Kidney tubule cell (primary cell): Measurements from ENCODE around the gene TARS2.

Experiments used
- DNase-seq: peaks from one replicate; pipeline ENCODE4 v3.0.0-alpha.2; 2018; ENCODE audit warnings: low spot score

TARS2 gene, protein sequence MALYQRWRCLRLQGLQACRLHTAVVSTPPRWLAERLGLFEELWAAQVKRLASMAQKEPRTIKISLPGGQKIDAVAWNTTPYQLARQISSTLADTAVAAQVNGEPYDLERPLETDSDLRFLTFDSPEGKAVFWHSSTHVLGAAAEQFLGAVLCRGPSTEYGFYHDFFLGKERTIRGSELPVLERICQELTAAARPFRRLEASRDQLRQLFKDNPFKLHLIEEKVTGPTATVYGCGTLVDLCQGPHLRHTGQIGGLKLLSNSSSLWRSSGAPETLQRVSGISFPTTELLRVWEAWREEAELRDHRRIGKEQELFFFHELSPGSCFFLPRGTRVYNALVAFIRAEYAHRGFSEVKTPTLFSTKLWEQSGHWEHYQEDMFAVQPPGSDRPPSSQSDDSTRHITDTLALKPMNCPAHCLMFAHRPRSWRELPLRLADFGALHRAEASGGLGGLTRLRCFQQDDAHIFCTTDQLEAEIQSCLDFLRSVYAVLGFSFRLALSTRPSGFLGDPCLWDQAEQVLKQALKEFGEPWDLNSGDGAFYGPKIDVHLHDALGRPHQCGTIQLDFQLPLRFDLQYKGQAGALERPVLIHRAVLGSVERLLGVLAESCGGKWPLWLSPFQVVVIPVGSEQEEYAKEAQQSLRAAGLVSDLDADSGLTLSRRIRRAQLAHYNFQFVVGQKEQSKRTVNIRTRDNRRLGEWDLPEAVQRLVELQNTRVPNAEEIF

DNA sequence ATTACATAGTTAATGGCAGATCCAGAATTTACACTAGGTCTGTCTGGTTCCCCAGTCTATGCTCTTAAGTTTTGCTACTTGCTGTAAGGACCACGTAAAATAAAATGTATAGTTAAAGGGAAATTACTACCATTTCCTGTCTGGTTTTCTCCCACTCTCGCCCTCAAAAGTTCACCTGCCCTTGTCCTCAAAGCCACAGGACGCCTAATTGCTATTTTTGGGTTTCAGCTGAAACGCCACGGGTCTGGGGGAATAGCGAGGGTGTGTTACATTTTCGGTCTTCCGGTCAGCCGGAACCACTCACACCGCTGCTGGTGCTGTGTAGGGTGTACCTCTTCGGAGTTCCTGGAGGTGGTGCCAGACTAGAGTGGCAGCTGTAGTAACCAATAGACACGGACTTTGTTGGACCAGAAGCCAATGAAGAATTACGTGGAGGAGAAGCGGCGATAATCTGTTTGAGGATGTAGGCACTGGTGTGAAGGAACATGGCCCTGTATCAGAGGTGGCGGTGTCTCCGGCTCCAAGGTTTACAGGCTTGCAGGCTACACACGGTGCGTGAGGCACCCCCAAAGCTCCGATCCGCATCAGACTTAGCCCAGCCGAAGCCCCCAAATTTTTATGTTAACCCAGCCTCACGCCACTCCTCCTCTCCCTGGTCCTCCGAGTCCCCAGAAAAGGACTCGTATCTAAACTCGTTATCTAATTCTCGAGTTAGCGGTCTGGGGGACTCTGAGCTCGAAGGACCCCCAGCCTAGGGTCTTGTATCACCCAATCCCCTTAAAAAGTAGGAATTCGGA lies at the start of gene TARS2:
Gene TARS2 (plus strand): TSS at position 454 of the 797 bp plus-strand sequence. CDS start 32 bp downstream, at position 486.
- peak; percentile 99 for DNase-seq

DNA sequence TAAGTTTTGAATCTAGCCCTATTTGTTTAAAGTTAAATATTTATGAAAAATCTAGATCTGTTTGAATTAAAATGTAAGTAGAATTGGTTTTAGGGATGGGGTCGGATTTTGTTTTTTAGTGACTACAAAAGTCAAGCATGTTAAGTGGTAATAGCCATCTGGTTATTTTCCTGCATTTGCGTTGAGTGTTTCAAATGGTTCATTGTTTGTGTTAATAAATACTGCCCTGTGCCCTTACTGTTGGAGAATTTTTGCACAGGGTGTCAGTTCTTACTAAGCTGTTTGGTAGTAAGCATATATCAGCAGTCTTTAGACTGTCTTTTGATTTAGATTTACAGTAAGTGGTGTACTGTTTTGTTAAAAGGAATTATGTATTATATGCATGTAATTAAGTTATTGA lies 46.1 kb upstream of the TARS2 start:
- no peak for DNase-seq

DNA sequence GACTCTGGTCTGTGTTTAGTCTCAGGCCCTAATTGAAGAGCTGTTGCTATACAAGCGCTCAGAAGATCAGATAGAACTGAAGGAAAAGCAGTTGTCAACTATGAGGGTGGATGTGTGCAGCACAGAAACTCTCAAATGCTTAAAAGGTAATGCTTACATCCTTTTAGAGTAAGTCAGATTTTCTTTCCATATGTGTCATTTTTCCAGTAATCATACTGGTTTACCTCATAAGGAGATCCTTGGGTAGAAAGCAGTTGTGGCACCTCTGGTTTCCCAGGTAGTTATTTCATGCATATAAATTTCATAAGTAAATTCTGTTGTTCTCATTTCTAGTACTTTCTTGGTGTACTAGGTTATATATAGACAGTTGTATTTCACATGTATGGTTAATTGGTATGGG lies 43.0 kb upstream of the TARS2 start:
- no peak for DNase-seq

DNA sequence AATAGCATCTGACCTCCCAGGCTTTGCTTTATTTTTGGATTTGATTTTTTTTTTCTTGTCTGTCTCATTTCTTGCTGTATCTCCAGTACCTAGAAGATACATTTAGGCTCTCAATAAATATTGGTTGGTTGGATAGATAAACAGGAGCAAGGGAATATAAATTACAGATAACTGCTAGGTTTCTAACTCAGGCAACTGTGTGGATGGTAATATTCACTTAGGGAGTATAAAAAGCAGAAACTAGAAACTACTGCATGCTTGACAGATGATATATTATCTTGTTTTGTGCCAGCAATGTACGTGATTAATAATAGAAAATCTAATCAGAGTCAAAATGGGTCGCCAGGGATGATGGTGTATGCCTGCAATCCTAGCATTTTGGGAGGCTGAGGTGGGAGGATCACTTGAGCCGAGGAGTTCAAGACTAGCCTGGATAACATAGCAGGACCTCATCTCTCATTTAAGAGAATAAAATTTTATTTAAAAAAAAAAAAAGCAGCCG lies 31.0 kb upstream of the TARS2 start:
- no peak for DNase-seq

DNA sequence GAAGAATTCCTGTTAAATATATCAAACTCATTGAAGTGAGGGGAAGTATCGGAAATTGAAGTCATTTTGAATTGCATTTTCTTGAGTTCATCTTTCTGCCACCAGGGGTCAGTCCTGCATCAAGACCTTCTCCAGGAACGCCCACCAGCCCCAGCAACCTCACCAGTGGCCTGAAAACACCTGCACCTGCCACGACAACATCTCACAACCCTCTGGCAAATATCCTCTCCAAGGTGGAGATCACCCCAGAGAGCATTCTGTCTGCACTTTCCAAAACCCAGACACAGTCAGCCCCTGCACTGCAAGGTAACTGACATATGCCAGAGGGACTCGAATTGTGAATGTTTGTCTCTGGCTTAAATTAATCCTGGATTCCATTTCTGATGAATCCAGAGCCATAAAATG lies 22.8 kb upstream of the TARS2 start:
- DNase-seq = peak; percentile 66

DNA sequence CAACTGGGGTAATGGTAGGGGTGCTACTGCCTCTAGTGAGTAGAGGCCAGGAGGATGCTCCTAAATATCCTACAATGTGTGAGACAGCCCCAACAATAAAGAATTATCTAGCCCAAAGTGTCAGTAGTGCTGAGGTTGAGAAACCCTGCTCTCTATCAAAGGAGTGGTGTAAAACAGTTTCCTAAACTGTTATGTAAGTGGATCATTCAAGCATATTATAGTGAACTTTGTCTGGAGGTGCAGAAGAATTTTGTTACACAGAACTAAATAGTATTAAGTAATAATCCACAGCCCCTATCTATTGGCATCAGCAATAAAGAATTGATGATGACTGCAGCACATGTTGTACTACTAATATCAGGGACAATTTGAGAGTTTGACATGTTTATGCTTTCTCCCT lies 20.3 kb upstream of the TARS2 start:
- no peak for DNase-seq

DNA sequence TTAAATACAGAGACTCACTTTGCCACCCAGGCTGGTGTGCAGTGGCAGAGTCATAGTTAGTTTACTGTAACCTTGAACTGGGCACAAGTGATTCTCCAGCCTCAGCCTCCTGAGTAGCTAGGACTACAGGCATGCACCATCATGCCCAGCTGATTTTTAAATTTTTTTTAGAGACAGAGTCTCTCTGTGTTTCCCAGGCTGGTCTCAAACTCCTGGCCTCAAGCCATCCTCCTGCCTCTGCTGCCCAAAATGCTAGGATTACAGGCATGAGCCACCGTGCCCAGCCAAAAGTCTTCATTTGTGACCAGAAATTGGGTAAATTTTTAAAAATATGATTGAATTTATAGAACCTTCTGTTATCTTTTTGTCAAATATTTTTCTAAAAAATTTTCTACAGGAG lies 17.9 kb upstream of the TARS2 start:
- no peak for DNase-seq

DNA sequence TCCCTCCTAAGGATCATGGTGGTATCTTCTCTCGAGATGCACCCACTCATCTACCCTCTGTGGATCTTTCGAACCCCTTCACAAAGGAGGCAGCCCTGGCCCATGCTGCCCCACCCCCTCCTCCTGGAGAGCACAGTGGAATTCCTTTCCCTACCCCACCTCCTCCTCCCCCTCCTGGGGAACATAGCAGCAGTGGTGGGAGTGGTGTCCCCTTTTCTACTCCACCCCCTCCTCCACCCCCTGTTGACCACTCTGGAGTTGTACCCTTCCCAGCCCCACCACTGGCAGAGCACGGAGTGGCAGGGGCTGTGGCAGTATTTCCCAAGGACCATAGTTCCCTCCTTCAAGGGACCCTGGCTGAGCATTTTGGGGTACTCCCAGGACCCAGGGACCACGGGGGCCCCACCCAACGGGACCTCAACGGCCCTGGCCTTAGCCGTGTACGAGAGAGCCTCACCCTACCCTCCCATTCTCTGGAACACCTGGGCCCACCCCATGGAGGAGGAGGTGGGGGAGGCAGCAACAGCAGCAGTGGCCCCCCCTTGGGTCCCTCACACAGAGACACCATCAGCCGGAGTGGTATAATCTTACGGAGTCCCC lies 14.5 kb upstream of the TARS2 start:
- DNase-seq = no peak

DNA sequence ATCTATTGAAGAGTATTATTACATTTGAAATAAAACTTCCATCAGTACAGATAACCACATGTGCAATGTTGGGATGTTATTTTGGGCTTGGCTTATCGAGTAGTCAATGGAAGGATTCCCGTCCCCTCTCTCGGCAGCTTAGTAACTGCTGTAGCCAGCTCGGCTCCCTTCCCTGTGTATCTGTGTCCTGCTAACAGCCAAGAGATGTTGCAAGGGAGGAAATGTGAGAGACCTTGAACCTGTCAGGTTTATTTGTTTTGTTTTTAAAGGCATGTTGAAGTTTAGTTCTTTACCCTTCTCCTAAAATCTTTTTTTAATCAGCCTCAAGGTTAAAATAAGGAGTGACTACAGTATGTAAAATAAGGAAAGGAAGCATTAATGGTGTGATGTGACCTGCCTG lies 13.6 kb upstream of the TARS2 start:
- DNase-seq = no peak

DNA sequence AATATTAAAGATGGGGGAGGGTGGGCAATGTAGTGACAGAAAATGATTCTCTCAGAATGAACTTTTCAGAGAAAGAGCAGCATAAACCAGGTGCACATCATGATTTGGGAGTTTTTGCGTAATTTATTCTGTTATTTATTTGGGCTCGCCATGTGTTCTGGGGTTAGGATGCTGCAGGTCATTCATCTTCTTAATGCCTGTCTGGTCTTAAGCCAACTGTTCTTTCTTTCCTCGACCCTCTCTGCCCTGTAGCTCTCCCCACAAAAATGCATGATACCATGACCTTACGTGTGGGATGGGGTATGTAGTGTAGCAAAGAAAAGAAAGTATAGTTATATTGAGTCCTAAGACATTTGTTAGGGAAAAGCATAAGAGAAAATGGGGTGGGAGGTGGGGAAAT lies 12.3 kb upstream of the TARS2 start:
- DNase-seq = no peak

DNA sequence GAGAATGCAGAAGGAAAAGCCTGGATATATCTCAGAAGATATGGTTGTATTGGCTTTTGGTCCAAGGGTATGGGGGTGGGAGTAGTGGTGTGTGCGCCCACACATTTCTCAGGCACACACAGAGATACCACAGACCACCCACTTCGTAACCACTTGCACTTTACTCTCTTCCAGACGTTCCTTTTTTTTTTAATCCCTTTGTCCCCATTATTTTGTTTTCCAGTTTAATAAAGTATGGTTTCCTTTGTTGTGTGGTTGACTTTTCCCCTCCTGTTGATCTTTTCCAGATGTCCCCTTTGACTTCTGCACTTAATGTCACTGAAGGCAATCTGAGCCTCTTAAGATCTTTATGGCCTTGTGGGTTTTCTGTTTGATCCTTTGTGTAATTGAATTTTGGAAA lies 10.5 kb upstream of the TARS2 start:
- DNase-seq = no peak

DNA sequence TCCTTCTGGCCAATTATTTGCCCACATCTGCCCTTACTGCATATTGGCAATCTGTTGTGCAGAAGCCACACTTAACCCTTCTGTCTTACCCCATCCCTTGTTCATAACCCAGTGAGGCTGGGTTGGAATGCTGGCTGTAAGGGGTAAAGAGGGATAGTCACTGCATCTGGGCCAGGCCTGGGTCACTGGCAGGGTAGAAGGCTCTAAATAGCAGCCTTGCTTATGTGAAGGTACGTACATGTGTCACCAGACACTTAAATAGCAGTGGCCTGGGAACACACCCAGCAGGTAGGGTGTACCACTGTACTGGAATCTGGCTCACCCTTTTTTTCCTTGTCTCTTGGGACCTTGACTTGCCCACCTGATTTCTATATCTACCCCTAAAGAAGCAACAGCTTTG lies 9.9 kb upstream of the TARS2 start:
- no peak for DNase-seq

DNA sequence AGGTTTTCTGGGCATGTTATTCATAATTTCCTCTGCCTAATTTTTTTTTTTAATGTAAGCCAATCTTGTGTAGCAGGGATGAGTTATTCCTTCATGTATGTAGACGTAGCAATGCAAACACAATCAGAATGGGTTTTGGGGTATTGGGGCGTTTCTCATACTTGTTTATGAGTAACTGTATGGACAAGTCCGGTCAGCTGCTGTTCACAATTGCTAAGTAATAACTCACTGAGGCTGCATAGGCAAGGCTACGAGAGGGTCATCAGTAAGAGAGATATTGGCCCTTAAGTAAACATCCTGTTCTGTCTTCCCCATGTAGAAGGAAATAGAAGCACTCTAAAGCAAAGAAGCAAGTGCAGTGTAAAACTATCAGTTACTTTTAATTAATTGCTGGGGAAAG lies 9.5 kb upstream of the TARS2 start:
- DNase-seq = peak; percentile 46

DNA sequence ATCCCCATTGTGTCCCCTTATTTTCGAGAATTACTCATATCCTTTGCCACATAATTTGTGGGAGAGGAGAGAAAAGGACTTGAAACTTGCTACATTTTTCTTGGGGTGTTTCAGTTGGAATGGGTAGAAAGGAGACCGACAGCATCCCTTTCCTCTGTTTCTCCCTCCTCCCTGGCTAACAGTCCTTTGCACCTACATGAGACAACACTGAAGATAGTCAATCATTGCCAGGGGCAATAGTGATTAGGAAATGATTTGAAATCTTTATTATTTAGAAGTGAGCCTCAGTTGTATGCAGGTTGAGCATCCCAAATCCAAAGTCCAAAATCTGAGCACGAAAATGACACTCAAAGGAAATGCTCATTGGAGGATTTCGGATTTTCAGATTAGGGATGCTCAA lies 7.8 kb upstream of the TARS2 start:
- DNase-seq = no peak

DNA sequence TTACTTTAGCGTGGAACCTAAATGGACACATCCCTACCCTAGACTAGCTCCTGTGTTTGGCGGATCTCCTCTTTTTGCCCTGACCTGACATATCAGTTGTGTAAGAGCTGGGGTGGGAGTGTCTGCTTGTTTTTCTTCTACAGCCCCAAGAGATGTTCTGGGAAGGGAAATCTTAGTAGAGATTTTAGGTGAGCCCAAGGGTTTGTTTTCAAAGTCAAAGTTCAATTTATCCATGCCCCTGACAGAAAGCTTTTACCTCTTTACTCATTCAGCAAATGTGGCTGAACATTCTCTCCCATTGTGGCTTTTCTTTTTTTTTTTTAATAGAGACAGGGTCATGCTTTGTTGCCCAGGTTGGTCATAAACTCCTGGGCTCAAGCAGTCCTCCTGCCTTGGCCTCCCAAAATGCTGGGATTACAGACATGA lies 7.3 kb upstream of the TARS2 start:
- no peak for DNase-seq

DNA sequence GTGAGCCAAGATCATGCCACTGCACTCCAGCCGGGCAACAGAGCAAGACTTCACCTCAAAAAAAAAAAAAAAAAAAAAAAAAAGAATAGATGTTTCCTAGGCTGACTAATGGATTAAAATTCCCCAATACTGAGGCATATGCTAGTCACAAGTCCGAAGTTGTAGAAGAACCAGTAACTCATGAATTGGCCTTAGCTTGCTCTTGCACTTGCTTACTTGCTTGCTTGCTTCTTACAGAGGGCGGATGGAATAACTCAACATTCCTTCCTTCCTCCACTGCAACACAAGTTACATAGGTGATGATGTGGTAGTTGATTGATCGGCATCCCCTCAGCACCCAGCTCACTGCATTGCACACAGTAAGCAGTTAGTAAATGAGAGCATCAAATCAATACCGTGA lies 2.8 kb upstream of the TARS2 start:
- DNase-seq = peak; percentile 57

DNA sequence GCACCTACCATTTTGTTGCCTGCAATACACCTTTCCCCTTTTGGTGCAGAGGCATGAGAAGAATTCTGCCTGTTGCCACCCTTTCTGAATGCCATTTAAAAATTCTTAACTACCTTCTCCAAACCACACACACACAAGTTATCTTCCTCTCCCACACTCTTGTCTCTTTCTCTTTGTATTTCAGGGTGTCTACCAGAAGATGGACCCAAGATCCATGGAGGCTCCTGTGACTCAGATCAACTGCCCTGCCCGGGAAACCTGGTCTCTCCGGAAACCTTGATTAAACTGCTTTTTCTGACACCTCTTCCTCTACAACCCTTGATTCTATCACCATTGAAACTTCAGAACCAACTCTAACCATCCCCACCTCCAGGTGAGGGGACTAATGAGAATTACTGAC lies 2.4 kb upstream of the TARS2 start:
- DNase-seq = peak; percentile 56

DNA sequence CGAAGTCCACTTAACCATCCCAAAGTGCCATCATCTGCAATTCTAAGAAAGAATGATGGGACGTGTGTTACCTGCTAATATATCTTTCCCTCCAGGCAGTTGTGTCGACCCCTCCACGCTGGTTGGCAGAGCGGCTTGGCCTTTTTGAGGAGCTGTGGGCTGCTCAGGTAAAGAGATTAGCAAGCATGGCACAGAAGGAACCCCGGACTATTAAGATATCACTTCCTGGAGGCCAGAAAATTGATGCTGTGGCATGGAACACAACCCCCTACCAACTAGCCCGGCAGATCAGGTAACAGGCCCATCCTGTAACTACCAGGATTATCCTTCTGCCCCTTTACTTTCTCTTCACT lies 520 bp downstream of the TARS2 start:
- DNase-seq = no peak

DNA sequence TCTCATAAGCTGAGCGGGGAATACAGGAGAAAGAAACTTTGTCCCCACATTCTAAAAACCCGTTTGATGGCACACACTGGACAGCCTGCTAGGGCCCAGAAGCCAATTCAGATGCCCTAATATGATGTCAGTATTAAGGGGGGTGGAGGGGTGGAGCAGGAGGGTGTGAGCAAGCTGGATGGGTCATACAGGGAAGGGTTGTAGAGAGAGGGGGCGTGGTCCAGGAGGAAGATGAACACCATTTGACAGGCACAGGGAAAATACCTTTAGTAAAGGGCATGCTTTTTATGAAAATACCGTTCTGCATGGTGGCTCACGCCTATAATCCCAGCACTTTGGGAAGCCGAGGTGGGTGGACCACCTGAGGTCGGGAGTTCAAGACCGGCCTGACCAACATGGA lies 6.0 kb downstream of the TARS2 start:
- DNase-seq = peak; percentile 32

DNA sequence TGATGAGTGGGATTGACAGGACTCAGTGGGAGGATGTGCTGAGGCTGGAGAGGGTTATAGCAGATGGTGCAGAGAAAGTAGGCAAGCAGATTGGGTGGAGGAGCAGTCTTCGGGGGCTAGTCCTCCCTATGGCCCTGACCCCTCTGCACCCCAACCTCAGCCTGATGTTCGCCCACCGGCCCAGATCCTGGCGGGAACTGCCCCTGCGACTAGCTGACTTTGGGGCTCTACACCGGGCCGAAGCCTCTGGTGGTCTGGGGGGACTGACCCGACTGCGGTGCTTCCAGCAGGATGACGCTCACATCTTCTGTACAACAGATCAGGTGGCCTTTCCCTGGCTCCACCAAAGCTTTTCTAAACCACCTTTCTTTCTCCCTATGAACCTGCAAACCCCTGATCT lies 11.1 kb downstream of the TARS2 start:
- no peak for DNase-seq

DNA sequence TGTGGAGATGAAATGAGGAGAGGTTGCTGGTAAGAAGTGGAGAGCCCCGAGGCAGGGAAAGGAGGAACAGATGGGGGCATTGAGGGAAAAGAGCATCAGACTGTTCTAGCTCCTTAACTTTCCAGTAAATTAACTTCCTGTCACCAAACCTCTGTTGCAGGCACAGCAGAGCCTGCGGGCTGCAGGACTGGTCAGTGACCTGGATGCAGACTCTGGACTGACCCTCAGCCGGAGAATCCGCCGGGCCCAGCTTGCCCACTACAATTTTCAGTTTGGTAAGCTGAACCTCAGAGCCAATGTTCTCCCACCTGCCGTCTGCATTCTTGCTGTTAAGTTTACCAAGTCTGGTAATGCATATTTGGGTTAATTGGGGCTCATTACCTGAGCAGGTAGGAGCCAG lies 18.2 kb downstream of the TARS2 start:
- DNase-seq = no peak
